GM15510 (cell line): ENCODE results near the gene FAM174B.

Source experiments
- POLR2A ChIP-seq: IDR thresholded peaks from 3 replicates; pipeline ENCODE4 v1.6.1; 2011; ENCODE audit warnings: borderline replicate concordance; ENCODE audit not compliant: insufficient read length; ENCODE audit errors: extremely low read depth

Gene FAM174B

DNA sequence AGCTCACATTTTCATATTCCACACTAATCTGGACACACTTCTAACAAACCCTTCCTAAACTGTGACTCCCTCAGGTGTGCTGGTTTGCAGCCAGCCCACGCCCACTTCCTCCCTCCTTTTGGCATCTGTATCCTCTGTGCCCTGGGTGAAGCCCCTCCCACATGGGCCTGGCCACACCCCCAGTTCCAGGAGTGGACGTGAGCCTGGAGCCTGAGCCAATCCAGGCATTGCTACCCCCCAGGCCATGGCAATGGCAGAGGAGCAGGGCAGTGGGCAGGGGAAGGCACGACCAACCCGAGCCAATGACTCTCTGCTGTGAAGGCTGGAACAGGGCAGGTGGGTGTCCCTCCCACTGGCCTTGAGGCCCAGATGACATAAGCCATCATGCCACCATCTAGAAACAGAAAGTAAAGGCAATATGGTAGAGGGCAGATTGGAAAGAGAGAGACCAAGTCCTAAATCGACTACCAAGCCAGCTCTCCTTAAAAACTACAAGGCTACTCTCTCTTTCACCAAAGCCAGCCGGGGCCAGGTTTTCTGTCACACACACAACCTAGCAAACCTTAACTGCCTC is 18.6 kb downstream of the FAM174B start:
- TF ChIP-seq POLR2A, result no peak

DNA sequence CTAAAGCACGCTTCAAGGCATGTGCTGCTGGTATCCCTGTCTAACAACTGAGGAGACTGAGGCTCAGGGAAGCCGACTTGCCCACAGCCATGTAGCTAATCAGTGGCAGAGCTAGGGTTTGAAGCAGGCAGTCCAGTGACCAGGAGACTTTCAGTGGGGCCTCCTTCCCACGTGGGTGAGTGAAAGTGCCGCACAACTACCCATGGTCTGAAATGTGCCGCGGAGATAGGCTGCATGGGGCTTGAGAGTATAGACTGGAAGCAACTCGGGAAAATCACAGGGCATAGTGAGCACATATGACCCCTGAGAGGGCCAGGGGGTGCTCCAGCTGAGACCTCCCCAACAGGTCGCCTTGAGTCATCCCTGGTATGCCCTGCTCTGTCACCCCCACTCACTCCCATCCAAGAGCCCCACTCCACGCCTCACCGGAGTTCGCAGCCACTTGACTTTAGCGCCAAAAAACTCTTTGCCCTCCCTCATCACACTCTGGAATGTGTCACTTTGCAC is 19.1 kb downstream of the FAM174B start:
- TF ChIP-seq POLR2A, result no peak

DNA sequence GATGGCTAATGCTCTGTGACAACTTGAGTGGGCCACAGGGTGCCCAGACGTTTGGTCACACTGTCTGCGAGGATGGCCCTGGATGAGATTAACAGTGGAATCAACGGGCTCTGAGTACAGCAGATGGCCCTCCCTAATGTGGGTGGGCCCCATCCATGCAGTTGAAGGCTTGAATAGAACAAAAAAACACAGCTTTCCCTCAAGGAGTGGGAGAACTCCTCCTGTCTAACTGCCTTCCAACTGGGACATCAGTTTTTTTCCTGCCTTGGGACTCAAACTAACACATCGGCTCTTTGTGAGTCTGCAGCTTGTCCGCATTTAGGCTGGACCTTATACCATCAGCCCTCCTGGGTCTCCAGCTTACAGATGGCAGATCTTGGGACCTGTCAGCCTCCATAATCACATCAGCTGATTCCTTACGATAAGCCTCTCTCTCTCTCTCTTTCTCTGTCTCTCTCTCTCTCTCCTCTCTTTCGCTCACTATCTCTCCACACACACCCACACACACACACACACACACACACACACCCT is 20.8 kb downstream of the FAM174B start:
- TF ChIP-seq POLR2A, result no peak

DNA sequence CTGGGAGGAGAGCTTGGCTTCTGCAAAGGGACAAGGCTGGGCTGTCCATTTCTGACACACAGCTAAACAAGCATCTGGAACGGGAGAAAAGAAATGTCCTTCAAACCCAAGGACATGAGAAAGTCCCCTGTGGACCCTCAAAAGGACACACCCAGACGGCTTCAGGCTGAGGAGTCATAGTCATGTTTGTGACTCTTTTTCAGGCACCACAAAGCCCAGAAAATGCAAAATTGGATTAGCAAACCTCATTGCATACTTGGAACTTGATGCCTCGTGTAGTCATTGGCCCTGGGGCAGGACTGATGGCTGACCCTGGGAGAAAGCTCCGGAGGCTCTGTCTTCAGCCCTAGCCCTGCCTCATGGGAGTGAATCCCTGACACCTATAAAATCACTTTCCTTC is 21.5 kb downstream of the FAM174B start:
- TF ChIP-seq POLR2A, result no peak

DNA sequence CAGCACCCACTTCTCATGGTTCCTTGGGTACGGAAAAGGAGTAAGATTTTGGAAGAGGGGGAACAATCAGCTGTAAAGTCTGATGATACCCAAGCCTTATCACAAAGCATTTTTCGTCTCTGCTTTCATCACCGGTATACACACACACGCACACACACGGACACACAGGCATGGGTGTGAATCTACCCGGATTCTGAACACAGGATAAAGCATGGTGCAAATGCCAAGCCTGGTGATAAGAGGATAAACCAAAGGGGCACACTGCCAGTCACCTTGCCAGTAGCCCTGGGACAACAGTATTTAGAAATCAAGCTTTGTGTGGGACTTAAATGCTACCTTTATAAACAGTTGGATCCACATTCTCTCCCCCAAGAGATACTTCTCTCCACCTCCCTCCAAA is 22.2 kb downstream of the FAM174B start:
- TF ChIP-seq POLR2A, result no peak

DNA sequence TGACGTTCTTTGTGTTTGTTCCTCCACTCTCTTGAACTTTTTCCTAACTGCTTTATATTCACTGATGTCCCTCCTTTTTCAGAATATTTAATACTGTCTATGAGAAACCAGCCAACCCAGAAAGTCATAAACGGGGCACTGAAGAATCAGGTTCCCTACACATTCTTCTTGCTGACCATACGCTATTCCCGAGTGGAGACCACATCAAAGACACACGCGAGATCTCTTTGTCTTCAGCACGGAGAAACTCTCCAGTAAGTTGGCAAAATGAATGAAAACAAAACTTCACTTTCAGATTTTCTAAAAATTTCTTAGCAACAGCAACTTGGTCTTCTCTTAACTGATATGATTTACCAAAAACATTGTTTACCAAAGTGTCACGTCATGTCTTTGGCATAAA is 22.6 kb downstream of the FAM174B start:
- no peak for TF ChIP-seq POLR2A

DNA sequence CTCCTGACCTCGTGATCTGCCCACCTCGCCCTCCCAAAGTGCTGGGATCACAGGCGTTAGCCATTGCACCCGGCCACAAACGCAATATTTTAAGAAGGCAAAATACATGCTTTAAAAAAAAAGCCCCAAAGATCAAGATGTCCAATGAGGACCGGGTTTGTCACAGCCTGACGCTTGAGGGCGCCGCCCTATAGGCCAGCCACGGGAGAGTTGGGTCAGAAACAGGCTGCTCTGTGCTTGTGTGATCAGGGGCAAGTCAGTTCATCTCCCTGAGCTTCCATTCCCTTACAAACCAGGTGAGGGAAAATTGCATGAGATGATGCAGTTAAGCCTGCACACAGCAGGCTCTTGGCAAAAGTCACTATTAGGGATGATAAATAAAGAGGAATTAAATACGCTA is 23.9 kb downstream of the FAM174B start:
- no peak for TF ChIP-seq POLR2A

DNA sequence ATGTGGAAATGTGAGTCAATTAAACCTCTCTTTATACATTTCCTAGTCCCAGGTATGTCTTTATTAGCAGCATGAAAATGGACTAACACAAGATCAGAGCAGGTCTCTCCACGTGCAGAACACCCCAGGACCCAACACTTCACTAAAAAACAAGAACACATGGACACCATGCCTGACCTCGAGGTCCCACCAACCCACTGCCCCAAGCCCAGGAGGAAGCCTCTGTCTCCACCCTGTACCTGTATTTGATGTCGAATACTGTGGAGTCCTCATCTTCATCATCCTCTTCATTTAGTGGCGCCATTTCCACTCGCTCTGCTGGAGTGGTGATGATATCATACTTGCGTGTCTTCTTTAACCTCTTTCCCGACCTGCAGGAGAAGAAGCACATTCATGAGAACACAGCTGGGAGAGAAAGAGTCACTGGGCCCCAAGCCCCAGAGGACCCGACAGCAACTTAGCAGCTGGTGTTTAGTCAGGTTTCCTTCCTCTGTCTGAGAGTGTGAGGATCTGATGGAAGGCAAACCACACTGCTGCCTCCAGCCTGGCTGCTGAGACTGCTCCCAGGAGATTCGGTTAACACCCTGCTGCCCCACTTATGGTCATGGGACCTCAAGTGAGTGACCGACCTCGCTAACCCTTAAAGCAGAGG is 25.5 kb downstream of the FAM174B start:
- TF ChIP-seq POLR2A, result no peak

DNA sequence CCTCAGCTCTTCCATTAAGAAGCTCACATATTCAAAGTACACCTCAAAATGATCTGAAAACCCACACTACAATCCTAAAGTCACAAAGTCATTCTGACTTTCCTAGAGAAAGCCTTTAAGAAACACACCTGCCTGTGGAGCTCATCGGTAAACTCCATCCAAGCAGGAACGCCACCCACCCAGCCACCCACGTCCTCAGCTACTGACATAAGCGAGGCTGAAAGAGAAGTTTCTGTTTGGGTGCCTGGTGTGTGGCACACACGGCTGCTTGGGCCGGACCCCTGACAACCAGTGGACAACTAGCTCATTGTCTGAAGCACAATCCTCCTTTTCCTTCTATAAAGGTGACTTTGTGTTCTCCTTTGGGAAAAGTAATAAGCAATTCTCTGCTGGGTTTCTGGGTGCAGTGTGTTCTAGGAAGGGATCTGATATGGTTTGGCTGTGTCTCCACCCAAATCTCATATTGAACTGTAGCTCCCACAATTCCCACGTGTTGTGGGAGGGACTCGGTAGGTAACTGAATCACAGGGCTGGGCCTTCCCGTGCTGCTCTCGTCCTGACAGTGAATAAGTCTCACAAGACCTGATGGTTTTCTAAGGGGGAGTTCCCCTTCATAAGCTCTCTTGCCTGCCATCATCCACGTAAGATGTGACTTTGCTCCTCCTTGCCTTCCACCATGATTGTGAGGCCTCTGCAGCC is 26.1 kb downstream of the FAM174B start:
- no peak for TF ChIP-seq POLR2A

DNA sequence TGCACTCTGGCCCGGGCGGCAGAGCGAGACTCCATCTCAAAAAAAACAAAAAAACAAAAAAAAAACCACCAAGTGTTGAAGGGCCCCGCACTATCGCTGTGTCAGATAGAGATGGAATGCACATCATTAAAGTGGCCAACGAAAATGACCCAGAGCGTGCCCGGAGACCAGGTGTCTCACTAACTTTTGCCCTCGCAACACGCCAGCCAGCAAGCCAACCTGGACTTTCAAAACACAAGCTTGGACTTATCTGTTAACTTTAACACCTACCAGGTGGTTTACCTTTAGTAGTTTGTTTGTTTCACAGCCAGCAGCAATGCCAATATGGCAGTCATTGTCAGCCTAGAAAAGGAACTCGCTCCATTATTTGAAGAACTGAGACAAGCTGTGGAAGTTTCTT is 28.6 kb downstream of the FAM174B start:
- no peak for TF ChIP-seq POLR2A

DNA sequence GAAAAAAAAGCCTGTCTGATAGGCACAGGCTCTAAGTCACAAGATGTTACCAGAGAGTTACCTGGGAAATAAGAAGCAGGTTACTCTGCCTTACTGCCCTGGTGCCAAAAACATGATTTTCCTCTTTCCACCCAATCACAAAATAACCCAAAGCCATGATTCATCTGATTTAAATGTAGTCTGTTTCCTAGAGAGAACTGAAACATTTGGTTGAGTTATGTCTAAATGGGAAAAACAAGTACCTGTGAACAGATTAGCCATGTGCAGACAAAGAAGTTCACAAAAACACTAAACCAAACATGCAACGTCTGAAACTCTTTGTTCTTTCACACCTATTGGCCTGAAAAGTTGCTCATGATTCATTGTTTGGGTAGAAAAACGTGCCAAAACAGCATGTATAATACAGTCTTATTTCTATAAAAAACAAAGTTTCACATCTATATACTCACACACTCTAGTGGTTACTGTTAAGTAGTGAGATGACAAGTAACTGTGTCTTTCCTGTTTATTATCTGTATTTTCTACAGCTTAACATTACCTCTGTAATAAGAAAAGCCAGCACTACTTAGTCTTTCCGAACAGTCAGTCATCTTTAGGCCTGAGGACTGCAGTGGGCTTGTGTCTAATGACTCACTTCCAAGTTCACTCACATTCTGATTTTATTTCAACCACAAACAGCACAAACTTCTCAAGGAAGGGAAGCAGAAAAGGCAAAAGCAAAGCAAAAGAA is 30.2 kb downstream of the FAM174B start:
- TF ChIP-seq POLR2A, result no peak

DNA sequence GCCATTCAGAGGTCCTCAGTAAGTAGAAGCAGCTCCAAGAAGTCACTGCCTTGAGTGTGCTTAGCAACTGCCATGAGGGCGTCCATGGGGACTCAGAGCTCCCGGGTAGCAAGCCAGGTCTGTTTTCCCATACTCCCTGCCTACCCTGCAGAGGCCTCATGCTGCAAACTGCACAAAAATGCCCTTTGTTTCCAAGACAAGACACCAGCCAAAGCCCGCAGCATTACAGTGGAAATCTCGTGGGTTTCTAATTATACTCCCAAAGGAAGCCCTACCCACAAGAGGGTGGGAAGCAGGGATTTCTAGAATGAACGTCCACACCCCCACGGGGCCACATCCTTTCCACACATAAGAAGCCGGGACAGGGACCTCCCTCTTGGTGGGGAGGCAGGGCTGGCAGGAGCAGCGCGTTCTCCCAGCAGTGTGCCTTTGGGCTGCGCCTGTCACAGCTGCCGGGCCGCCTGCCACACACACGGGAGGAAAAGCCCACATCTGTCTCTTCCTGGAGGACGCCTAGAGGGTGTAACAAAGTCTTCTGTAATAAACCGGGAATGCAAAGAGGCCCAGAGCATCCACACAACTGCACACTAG is 31.1 kb downstream of the FAM174B start:
- TF ChIP-seq POLR2A, result no peak

DNA sequence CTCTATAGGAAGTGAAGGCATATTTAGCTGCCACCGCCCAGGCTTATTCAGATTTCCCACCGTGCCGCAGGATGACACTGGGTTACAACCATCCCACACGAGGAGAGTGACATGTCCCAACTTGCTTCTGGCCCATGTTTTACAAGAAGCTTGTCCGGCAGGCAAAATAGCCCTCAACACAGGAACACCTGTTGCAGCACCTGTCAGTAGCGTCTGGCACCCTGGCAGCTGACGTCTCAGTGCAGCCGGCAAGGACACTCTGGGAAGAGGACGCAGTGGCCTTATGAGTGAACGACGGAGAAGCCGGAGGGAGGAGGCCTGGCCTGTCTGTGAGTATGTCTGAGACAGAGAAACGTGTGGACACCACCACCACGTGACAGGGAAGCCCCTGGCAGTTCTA is 32.1 kb downstream of the FAM174B start:
- no peak for TF ChIP-seq POLR2A

DNA sequence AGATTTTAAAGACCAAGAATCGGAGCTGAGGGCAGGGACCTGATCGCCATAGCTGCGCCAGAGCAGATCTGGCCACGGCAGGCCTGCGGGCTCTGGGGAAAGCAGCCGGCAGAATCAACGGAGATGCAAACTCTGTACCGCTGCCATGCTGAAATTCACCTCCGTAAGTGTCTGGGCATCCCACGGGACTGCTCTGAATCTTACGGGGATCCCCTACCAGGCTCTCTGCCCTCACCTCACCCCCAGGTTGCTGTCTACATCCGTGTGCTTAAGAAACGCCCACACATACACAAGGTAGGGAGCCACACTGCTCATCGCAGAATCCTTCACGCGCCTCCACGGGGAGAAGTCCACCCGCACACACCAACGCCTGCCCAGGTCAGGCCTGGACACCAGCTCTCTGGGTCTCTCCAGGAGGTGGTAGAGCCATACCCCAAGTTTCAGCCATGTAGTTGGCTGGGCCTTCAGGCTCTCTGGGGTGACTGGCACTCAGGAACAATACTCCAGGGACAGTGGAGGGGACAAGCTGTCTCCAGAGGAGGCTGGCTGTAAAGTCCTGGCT is 33.5 kb downstream of the FAM174B start:
- TF ChIP-seq POLR2A, result no peak
